Activated CD4-positive, alpha-beta T cell treated with anti-CD3 and anti-CD28 coated beads, Interleukin-10, Interleukin-2, amounts not matched to agents 100 ng/mL and 50 ng/mL, durations not matched to agents 16 hours and 8 hours (primary cell): ENCODE measurements around the gene SPDEF.

Experiments used
- DNase-seq: peaks from one replicate; pipeline ENCODE4 v3.0.0-alpha.2; 2020

SPDEF gene

GRCh38 chr6:34583461-34583860 is 27.3 kb upstream of the SPDEF start:
- peak; percentile 8 for DNase-seq

DNA sequence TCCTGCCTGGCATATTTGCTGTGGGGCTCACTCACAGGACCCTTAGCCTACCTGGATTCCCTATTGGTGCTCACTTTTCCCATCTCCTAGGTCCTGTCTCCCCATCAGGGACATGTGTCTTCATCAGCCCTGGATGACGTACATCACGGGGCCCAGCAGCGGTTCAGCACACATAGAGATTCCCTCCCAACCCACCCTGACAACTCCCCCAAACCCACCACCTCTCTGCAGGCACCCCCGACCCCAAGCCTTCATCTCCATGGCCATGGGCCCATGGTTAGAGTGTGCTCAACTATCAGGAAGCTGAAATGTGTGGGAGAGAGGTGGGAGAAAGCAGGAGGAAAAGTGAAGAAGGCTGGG is 25.4 kb upstream of the SPDEF start:
- no peak for DNase-seq

DNA sequence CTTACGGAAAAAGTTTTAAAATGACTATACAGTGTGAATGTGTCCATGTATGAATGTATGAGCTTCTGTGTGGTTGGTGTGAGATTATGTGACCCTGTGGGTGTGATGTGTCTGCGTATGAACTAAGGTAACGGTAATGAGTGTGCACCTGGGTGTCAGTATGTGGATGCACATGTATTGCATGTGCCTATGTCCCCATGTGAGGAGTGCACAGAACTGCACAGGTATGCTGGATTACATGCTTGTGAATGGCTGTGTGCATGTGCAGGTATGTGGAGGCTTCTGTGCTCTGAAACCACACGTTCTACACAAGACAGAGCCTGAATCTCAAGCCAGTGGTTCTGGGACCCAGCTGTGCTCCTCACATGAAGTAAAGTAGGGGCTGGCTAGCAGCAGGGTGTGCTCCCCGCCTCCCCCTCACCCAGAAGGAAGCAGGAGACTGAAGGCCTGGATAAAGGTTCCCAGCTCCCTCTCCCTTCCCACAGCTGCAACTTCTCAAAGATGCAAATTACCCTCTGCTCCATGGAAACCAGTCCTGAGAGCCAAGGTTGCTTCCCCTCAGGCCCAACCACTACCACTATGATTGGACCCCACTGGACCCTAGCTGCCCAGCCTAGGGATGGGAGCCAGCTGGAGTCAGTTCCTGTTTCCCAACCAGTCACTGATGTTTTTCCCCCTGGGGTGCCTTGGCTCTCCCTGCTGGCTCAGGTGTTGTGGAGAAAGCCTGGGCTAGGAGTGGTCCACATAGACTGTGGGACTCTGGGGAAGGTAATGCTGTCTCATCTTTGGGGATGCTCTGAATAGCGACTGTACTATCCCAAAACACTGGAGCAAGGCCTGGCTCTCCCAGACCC is 24.8 kb upstream of the SPDEF start:
- no peak for DNase-seq

- DNase-seq = no peak
These were observed 22.5 kb upstream of the SPDEF start for GRCh38 chr6:34578445-34579262.

GRCh38 chr6:34576286-34576955 is 20.3 kb upstream of the SPDEF start:
- DNase-seq = no peak

DNA sequence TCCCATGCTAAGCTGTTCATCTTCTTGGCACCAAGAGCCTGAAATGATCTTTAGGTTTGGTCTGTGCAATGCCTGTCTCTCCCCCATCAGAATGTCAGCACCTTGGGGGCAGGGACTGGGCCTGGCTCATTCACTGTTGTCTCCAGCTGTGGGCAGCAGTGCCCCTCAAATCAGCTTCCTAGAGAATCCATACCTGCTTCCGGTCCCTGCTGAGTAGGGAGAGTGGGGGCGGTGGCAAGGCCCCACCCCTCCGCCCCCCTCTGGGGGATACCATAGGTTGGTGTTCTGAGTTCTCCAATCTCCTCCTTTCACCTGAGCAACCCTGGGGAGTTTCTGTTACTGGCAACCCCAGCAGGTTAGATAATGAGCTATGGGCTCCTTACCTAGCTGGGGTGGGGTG is 19.2 kb upstream of the SPDEF start:
- DNase-seq = no peak

DNA sequence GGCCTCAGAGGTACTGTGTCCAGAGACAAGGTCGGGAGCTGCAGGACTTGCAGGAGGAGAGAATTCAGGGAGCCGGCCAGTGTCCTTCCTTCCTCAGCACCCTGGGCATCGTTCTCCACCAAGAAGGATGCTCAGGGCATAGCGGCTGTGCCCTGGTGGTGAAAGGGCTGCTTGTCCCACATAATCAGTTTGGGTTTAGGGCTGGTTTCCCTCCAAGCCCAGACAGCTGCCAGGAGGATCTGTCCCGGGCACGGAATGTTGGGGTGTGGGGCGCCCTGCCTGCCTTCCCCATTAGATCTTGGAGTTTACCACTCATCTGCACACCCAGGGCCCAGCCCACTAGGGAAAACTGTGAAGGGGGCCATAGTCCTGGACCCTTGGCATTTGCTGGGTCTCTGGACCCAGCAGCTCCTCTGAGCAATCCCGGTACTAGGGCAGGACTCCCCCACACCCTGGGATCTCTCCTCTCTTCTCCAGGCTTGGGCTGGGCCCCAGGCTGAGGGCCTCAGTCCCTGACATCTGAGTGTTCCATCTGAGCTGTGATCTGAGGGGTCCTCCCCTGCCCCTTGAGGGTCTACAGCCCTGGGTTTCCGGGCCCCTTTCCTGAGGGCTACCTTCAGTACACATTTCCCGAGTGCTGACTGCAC is 18.6 kb upstream of the SPDEF start:
- DNase-seq = no peak

- DNase-seq = no peak
These were observed 17.5 kb upstream of the SPDEF start for GRCh38 chr6:34573567-34574183.

DNA sequence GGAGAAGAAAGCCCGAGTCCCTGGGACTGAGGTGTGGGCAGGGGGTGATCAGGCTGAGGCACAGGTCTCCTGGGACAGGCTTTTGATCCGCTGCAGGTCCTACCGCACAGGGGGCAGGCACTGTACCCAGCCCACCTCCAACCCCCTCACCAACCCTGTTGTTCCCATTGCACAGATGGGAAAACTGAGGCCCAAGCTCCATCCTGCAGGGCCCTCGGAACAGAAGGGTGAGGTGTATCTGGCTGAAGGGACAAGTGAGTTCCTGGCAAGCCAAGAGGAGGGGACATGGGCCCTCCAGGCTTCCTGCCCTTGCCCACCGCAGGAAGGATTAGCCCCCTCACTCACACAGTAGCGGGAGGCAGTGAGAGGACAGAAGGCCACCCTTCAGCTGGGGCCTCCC is 16.5 kb upstream of the SPDEF start:
- DNase-seq = no peak

- DNase-seq = no peak
These were observed 15.9 kb upstream of the SPDEF start for GRCh38 chr6:34572021-34572420.

- DNase-seq = no peak
These were observed 15.3 kb upstream of the SPDEF start for GRCh38 chr6:34571388-34571787.

GRCh38 chr6:34570066-34570833 is 14.1 kb upstream of the SPDEF start:
- DNase-seq = no peak

DNA sequence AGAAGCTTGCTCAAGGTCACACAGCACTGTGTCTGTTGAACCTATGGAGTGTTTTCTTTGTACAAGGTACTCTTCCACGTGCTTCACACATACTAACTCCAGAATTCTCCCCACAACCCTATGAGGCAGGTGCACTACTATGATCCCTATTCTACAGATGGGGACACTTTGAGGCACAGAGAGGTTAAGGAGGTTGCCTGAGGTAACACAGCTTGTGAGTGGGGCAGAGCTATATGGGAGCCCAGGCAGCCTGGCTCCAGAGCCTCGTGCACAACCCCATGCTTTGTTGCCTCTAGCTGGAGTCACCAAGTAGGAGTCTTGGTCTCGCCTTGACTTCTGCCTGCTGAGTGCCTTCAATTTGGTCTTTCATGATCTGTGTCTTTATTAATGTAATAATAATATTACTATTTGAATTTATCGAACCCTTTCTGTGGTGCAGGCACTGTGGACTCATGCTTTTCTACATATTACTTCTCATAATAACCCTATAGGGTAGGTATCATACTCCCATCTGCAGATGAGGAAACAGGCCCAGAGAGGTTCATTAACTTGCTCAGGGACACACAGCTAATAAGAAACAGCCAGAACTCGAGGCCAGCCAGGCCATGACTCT is 13.3 kb upstream of the SPDEF start:
- DNase-seq = no peak

GRCh38 chr6:34568341-34569201 is 12.4 kb upstream of the SPDEF start:
- DNase-seq = no peak

GRCh38 chr6:34566830-34567546 is 10.9 kb upstream of the SPDEF start:
- no peak for DNase-seq

GRCh38 chr6:34565722-34566137 is 9.6 kb upstream of the SPDEF start:
- DNase-seq = no peak

- no peak for DNase-seq
These were observed 8.1 kb upstream of the SPDEF start for GRCh38 chr6:34564181-34564580.

DNA sequence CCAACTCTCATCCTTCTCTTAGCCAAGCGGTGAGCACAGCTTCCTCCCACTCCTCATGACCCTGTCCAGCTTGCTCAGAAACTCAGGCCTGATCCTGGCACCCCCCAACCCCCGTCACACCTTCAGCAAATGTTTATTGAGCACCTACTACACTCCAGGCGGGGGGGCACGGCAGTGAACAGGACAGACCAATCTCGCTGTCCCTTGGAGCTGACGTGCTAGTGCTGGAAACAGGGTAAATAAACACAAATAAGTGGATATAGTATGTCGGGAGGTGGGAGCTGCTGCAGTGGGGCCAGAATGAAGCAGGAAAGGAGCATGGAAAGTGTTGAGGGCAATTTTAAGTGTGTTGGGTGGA is 7.4 kb upstream of the SPDEF start:
- no peak for DNase-seq

DNA sequence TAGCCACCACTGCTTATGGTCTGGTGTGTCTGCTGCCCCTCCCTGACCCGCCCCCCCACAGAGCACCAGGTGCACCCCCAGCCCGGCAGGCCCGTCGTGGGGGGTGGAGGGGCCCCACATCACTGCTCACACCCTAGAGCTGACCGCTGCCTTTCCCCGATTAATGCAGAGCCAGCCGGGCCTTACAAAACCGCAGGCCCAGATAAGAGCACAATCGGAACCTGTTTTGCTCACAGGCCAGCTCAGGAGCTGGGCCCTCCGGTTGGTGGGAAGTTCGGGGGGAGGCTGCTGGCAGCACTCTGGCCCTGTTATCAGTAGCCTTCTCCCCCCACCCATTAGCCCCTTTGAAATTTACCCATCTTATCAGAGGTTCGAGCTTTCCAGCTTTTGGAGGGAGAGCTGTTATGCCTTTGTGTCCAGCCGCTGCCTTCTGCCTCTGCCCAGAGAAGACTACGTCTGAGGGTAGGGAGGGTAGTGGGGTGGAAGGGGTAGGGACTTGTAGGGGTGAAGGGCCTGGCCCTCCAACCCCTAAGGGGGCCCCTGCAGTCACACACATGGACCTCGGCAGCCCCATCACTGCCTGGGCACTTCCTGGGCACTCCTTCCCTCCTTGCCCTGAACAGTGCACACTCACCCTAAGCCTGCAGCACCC is 6.9 kb upstream of the SPDEF start:
- DNase-seq = no peak
